Sigmoid colon (tissue), 7 donors: Measurements from ENCODE around the gene ZNF407. TPM values are rescaled to one million over a fixed set of nuclear protein-coding genes. Genes with fewer than 3 reads are reported as not detected.

Experiments
- DNase-seq: peaks from one replicate; pipeline ENCODE4 v3.0.0-alpha.2; 2019
- H3K27ac ChIP-seq, 4 donors: fragments of 200-600 bp; sonication (generic); one replicate each; pipeline ENCODE4 v1.5.1; 2016 to 2019; ENCODE audit warnings: mild to moderate bottlenecking in 1 of 4
- H3K27me3 ChIP-seq, 3 donors: fragments of 200-600 bp; sonication (generic); one replicate each; pipeline ENCODE4 v1.5.1; 2019; ENCODE audit warnings: mild to moderate bottlenecking in 1 of 3
- H3K36me3 ChIP-seq, 4 donors: fragments of 200-600 bp; sonication (generic); one replicate each; pipeline ENCODE4 v1.5.1; 2016 to 2019
- H3K4me1 ChIP-seq, 4 donors: fragments of 200-600 bp; sonication (generic); one replicate each; pipeline ENCODE4 v1.5.1; 2017 to 2019
- H3K4me3 ChIP-seq, 4 donors: fragments of 200-600 bp; sonication (generic); one replicate each; pipeline ENCODE4 v1.5.1; 2017 to 2019; ENCODE audit warnings: mild to moderate bottlenecking in 2 of 4, moderate library complexity in 1 of 4
- H3K9me3 ChIP-seq, 4 donors: fragments of 200-600 bp in 3 of 4; sonication (generic) in 3 of 4; one replicate each; pipeline versions ENCODE4 v1.5.1 to v1.6.1; 2013 to 2019
- EP300 ChIP-seq, 4 donors: sonication (generic); formaldehyde crosslinking; IDR thresholded peaks; one replicate each; pipeline ENCODE4 v1.6.1; 2017; ENCODE audit warnings: antibody characterized with exemption in 4 of 4
- POLR2A ChIP-seq, 2 donors: fragments of 450-650 bp; IDR thresholded peaks; one replicate each; pipeline ENCODE4 v1.6.1; 2016; ENCODE audit warnings: antibody characterized with exemption in 2 of 2, mild to moderate bottlenecking in 2 of 2, moderate library complexity in 2 of 2
- POLR2AphosphoS5 ChIP-seq, 4 donors: sonication (generic); formaldehyde crosslinking; IDR thresholded peaks; one replicate each; pipeline ENCODE4 v1.6.1; 2017; ENCODE audit warnings: antibody characterized with exemption in 4 of 4
- WGBS, 2 donors: extraction: QIAGEN DNeasy Blood & Tissue Kit; methylation state at CpG; one replicate each; pipeline ENCODE4 v1.1.7; 2013; 5-methylcytosine and 5-hydroxymethylcytosine counted together
- intact Hi-C: fragments of 100-400 bp; cut with DNase I; formaldehyde crosslinking; loops from one replicate; pipeline ENCODE4 v1.15.1; 2023
- polyA plus RNA-seq, 3 donors: library from polyadenylated mRNA; stranded (reverse); fragments of 200-250 nt; gene quantifications; one replicate each; pipeline ENCODE4 v1.2.3, GENCODE V29; 2013
- total RNA-seq, 4 donors: library from RNA; depleted of rRNA; stranded (reverse); fragments of >200 nt; gene quantifications; one replicate each; pipeline ENCODE4 v1.1.0, GENCODE V29; 2016
- TF ChIP-seq, protein P1 (sequence below), 4 experiments: fragments of 450-650 bp in 3 of 4; fragments of 200-600 bp in 1 of 4; IDR thresholded peaks; one replicate each; pipeline ENCODE4 v1.5.1; 2016 to 2019; ENCODE audit warnings: antibody characterized with exemption in 4 of 4, mild to moderate bottlenecking in 3 of 4, moderate library complexity in 2 of 4
- donor health status: healthy with polysubstance abuse.
- donor health status: Bipolar disorder and iron deficiency.
- donor health status: healthy.

Gene ZNF407
- total and polyA plus RNA-seq, 7 donors: 1.4 to 19.8 (median 16.3) TPM

DNA sequence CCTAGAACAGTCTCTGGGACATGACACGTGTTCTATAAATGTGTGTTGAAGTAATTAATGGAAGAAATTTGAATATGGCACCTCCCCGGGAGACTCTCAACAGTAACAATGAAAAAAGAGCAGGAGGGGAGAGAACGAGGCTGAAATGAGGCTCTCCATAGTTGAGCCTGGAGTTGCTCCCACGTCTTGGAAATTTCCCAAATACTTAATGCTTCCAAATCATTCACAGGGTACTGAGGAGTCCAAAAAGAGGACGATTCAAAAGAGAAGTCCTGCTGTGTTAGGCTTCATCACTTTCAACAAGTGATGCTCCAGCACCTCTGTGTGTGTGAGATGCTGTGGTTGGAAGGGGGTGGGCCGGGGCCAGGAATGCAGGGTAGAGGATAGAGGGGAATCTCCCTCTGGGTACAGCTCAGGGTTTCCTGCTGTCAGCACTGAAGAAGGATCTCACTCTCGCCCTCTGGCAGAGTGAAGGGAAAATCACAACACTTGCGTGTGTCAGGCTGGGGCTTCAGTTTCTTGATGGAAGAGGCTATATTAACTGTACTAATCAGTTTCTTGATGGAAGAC lies 18.1 kb upstream of the ZNF407 start:
- Histone ChIP-seq H3K9me3 (no peaks in the 10 kb centered on the region), H3K27ac (no peak overlapping the region), H3K36me3 (no peaks in the 10 kb centered on the region), H3K4me3 (no peak overlapping the region), H3K4me1 (no peaks in the 10 kb centered on the region), H3K27me3 (no peaks in the 10 kb centered on the region)
- WGBS, 2 donors: 49 to 61% methylated on average over 8 of the region's 8 CpGs
- intact Hi-C loops: no loop called here
- no peak for DNase-seq
- TF ChIP-seq EP300 (IDR thresholded peaks at IDR 0.05) (no peak), POLR2A (IDR thresholded peaks at IDR 0.05) (no peak), POLR2AphosphoS5 (IDR thresholded peaks at IDR 0.05) (no peak)
- TF ChIP-seq, protein P1, sequence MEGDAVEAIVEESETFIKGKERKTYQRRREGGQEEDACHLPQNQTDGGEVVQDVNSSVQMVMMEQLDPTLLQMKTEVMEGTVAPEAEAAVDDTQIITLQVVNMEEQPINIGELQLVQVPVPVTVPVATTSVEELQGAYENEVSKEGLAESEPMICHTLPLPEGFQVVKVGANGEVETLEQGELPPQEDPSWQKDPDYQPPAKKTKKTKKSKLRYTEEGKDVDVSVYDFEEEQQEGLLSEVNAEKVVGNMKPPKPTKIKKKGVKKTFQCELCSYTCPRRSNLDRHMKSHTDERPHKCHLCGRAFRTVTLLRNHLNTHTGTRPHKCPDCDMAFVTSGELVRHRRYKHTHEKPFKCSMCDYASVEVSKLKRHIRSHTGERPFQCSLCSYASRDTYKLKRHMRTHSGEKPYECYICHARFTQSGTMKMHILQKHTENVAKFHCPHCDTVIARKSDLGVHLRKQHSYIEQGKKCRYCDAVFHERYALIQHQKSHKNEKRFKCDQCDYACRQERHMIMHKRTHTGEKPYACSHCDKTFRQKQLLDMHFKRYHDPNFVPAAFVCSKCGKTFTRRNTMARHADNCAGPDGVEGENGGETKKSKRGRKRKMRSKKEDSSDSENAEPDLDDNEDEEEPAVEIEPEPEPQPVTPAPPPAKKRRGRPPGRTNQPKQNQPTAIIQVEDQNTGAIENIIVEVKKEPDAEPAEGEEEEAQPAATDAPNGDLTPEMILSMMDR (IDR thresholded peaks at IDR 0.05): no peak

DNA sequence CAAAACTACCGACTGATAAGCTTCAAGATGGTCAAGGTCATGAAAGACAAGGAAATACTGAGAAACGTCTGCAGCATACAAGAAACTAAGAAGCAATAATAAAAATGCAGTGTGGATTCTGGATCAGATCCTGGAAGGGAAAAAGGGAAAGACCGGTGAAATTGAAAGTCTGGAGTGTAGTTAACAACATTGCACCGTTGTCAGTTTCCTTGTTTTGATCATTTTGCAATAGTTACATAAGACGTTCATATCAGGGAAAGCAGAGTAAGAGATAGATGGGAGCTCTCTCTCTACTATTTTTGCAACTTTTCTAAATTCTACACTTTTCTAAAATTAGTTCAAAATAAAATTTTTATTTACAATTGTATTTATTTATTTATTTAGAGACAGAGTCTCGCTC lies 15.0 kb upstream of the ZNF407 start:
- no peak for DNase-seq
- Histone ChIP-seq H3K4me1 (no peaks in the 10 kb centered on the region), H3K4me3 (no peak overlapping the region), H3K9me3 (no peaks in the 10 kb centered on the region), H3K27ac (no peak overlapping the region), H3K36me3 (no peaks in the 10 kb centered on the region), H3K27me3 (peaks cover 0 to 7% (median 0%) of the 10 kb centered on the region in 3 donors)
- intact Hi-C loops: no loop called here
- no peak for TF ChIP-seq POLR2AphosphoS5 (IDR thresholded peaks at IDR 0.05)
- no peak for TF ChIP-seq POLR2A (IDR thresholded peaks at IDR 0.05)
- TF ChIP-seq, protein P1 (IDR thresholded peaks at IDR 0.05): no peak
- TF ChIP-seq EP300 (IDR thresholded peaks at IDR 0.05): no peak
- WGBS, 2 donors: 30 to 66% methylated on average over 6 of the region's 6 CpGs

DNA sequence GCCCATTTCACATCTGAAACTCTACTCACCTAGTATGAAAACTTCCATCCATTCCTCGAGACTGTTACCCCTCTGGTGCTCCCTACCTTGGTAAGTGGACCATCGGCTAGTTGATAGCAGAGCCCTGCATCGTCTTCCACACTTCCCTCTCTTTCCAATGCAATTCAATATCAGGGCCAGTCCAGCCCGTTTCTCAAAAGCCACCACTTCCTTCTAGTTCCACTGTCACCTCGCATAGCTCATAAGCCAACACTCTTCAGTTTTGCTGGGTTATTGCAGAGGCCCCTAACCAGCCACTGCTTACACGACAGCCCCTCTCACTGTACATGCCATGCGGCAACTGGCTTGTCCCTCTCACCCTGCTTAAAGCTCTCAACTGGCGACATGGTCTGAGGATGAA lies 10.2 kb upstream of the ZNF407 start:
- Histone ChIP-seq H3K36me3 (no peaks in the 10 kb centered on the region), H3K27ac (no peak overlapping the region), H3K9me3 (no peaks in the 10 kb centered on the region), H3K4me3 (no peak overlapping the region), H3K4me1 (no peaks in the 10 kb centered on the region), H3K27me3 (peaks cover 0 to 7% (median 0%) of the 10 kb centered on the region in 3 donors)
- no peak for TF ChIP-seq EP300 (IDR thresholded peaks at IDR 0.05)
- TF ChIP-seq, protein P1 (IDR thresholded peaks at IDR 0.05): no peak
- intact Hi-C loops: no loop called here
- no peak for DNase-seq
- WGBS, 2 donors: 72 to 76% methylated on average over 8 of the region's 8 CpGs

DNA sequence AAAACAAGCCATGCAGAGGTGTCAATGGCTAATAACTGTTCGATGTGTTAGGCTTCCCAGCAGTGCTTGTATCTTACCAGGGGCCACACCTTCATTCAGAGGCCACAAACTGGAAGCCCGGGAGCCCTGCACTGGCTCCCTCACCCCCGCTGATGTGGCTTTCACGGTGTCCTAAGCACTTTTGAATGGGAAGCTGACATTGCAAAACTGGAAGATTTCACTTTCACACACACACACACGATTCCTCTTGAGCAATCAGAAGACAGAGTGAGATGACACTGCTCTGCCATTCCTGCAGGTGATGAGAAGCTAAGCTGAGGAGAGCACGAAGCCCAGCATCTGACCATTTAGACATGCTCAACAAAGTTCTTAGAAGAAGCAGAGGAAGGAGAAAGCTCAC lies 8.6 kb upstream of the ZNF407 start:
- no peaks in the 10 kb centered on the region for H3K9me3 ChIP-seq
- peaks cover 0 to 12% (median 2%) of the 10 kb centered on the region in 4 donors for H3K36me3 ChIP-seq
- peaks cover 0 to 7% (median 0%) of the 10 kb centered on the region in 3 donors for H3K27me3 ChIP-seq
- TF ChIP-seq POLR2A (IDR thresholded peaks at IDR 0.05): no peak
- TF ChIP-seq, protein P1 (IDR thresholded peaks at IDR 0.05): no peak
- no peak for TF ChIP-seq EP300 (IDR thresholded peaks at IDR 0.05)
- TF ChIP-seq POLR2AphosphoS5 (IDR thresholded peaks at IDR 0.05): no peak
- no peaks in the 10 kb centered on the region for H3K4me1 ChIP-seq
- no peak for DNase-seq
- H3K27ac ChIP-seq: no peak overlapping the region
- WGBS, 2 donors: 52 to 66% methylated on average over 6 of the region's 6 CpGs
- H3K4me3 ChIP-seq: no peak overlapping the region
- intact Hi-C loops: no loop called here

DNA sequence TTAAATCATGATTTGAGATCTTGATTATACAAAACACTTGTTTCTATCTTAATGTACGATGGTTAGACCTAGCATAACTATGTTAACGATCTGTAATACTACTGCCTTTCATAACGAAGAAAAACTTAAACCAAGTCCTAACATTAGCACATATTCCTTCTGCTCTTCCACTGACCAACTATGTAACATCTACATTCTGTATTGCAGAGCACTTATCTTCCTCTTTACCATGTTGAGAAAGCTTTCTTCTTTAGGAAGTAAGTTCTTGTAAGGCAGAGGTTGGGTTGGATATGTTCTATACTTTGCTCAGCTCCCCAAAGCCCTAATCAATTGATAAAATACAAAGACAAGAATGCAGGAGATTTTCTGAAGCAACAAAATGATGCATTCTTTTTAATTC lies 7.9 kb upstream of the ZNF407 start:
- 75 to 85% methylated on average over 3 of the region's 3 CpGs for WGBS, 2 donors
- TF ChIP-seq, protein P1 (IDR thresholded peaks at IDR 0.05): no peak
- peaks cover 0 to 7% (median 0%) of the 10 kb centered on the region in 3 donors for H3K27me3 ChIP-seq
- no peak for DNase-seq
- H3K27ac ChIP-seq: no peak overlapping the region
- H3K4me1 ChIP-seq: no peaks in the 10 kb centered on the region
- peaks cover 0 to 12% (median 2%) of the 10 kb centered on the region in 4 donors for H3K36me3 ChIP-seq
- H3K4me3 ChIP-seq: no peak overlapping the region
- no peaks in the 10 kb centered on the region for H3K9me3 ChIP-seq
- intact Hi-C loops: no loop called here
